Stimulated activated naive B cell treated with anti-CD40 and anti-IgM and Interleukin-4, amounts not matched to agents 10 μg/mL and 1 μg/mL and 100 μg/mL, for 72 hours (primary cell): ENCODE results near the gene BACH1.

Experiments used
- ATAC-seq, 2 donors: fragments of 150-1000 bp; cut with Tn5 transposase; replicated peaks; 2 replicates each; pipeline ENCODE4 v1.10.0; 2021; ENCODE audit warnings: moderate library complexity in 1 of 2
- DNase-seq: peaks from one replicate; pipeline ENCODE4 v3.0.0; 2021
- H3K27ac Mint-ChIP-seq: one replicate; pipeline ENCODE4 v1.8.0; 2022; ENCODE audit warnings: mild to moderate bottlenecking, mixed read lengths
- H3K27me3 Mint-ChIP-seq, 2 donors: one replicate each; pipeline ENCODE4 v1.8.0; 2022; ENCODE audit warnings: mixed read lengths in 2 of 2
- H3K36me3 Mint-ChIP-seq, 2 donors: one replicate each; pipeline ENCODE4 v1.8.0; 2022; ENCODE audit warnings: mixed read lengths in 2 of 2, mild to moderate bottlenecking in 1 of 2
- H3K4me1 Mint-ChIP-seq, 2 donors: one replicate each; pipeline ENCODE4 v1.8.0; 2022; ENCODE audit warnings: mixed read lengths in 2 of 2, mild to moderate bottlenecking in 1 of 2
- H3K4me3 Mint-ChIP-seq, 2 donors: one replicate each; pipeline ENCODE4 v1.8.0; 2022; ENCODE audit warnings: mild to moderate bottlenecking in 2 of 2, mixed read lengths in 2 of 2, moderate library complexity in 1 of 2
- H3K9me3 Mint-ChIP-seq, 2 donors: one replicate each; pipeline ENCODE4 v1.8.0; 2022; ENCODE audit warnings: mixed read lengths in 2 of 2, mild to moderate bottlenecking in 1 of 2

The BACH1 gene

GRCh38 chr21:29313662-29314408, 15.1 kb downstream of the BACH1 start:
- Mint-ChIP-seq H3K4me1 (peaks cover 49 to 81% of the 10 kb centered on the region in 2 donors), H3K27me3 (no peaks in the 10 kb centered on the region), H3K27ac (no peak overlapping the region), H3K4me3 (no peak overlapping the region), H3K9me3 (no peaks in the 10 kb centered on the region), H3K36me3 (peaks cover 18 to 35% of the 10 kb centered on the region in 2 donors)
- ATAC-seq = no peak
- no peak for DNase-seq

GRCh38 chr21:29315131-29315749, 16.5 kb downstream of the BACH1 start:
- Mint-ChIP-seq H3K9me3 (no peaks in the 10 kb centered on the region), H3K27ac (no peak overlapping the region)
- no peak for DNase-seq

GRCh38 chr21:29316029-29316742, 17.5 kb downstream of the BACH1 start:
- peaks cover 1 to 2% of the 10 kb centered on the region in 2 donors for H3K9me3 Mint-ChIP-seq
- ATAC-seq (no peak), DNase-seq (no peak)
- H3K4me1 Mint-ChIP-seq = peaks cover 53 to 78% of the 10 kb centered on the region in 2 donors
- no peak overlapping the region for H3K4me3 Mint-ChIP-seq
- peaks cover 22 to 42% of the 10 kb centered on the region in 2 donors for H3K36me3 Mint-ChIP-seq
- no peak overlapping the region for H3K27ac Mint-ChIP-seq
- H3K27me3 Mint-ChIP-seq = no peaks in the 10 kb centered on the region

More at GRCh38 chr21:29315131-29315749, 16.5 kb downstream of the BACH1 start:
- ATAC-seq = peak; percentile 41 to 76
- peaks cover 55 to 83% of the 10 kb centered on the region in 2 donors for H3K4me1 Mint-ChIP-seq
- no peaks in the 10 kb centered on the region for H3K27me3 Mint-ChIP-seq
- H3K36me3 Mint-ChIP-seq = peaks cover 18 to 40% of the 10 kb centered on the region in 2 donors
- H3K4me3 Mint-ChIP-seq = no peak overlapping the region

DNA sequence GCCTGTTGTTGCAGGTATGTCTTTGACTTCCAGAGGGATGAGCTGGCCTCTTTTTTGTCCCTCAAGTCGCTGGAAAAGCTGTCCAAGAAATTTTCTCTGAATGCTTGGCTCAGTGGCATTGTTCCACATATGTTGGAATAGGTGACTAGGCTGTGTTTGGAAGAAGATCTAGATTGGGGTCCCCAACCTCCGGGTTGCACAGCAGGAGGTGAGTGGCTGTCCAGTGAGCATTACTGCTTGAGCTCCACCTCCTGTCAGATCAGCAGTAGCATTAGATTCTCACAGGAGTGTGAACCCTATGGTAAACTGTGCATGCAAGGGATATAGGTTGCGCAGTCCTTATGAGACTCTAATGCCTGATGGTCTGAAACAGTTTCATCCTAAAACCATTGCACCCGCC, 18.1 kb downstream of the BACH1 start:
- no peak overlapping the region for H3K27ac Mint-ChIP-seq
- peaks cover 50 to 73% of the 10 kb centered on the region in 2 donors for H3K4me1 Mint-ChIP-seq
- no peak for DNase-seq
- H3K36me3 Mint-ChIP-seq = peaks cover 24 to 42% of the 10 kb centered on the region in 2 donors
- peaks cover 3% of the 10 kb centered on the region in 2 donors for H3K9me3 Mint-ChIP-seq
- no peak overlapping the region for H3K4me3 Mint-ChIP-seq
- no peak for ATAC-seq
- H3K27me3 Mint-ChIP-seq = no peaks in the 10 kb centered on the region

GRCh38 chr21:29318354-29318753, 19.6 kb downstream of the BACH1 start:
- H3K4me3 Mint-ChIP-seq = no peak overlapping the region
- H3K27ac Mint-ChIP-seq = peak overlapping the region; percentile 65
- H3K9me3 Mint-ChIP-seq = peaks cover 3% of the 10 kb centered on the region in 2 donors
- peaks cover 25 to 46% of the 10 kb centered on the region in 2 donors for H3K36me3 Mint-ChIP-seq
- H3K4me1 Mint-ChIP-seq = peaks cover 43 to 63% of the 10 kb centered on the region in 2 donors
- ATAC-seq (peak in 1 of 2 donors; percentile 23), DNase-seq (no peak)
- no peaks in the 10 kb centered on the region for H3K27me3 Mint-ChIP-seq

DNA sequence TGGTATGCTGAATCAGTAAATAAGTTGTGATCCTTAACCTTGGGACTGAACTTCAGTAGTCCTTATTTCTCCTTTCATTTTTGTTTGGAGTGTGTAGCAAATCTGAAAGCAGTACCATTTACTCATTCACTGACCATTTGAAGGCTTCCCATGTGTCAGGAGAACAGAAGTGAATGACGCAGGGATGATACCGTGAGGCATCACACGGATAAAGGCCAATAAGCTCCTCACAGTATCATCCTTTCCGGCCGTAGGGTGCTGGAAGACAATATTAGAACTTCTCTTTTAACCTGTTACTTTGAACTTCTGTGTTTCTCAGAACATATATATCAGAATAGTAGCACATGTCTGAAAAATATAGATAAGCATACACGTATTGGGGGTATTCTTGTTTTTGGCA, 21.3 kb downstream of the BACH1 start:
- H3K4me3 Mint-ChIP-seq = no peak overlapping the region
- peaks cover 28 to 57% of the 10 kb centered on the region in 2 donors for H3K36me3 Mint-ChIP-seq
- peaks cover 36 to 54% of the 10 kb centered on the region in 2 donors for H3K4me1 Mint-ChIP-seq
- H3K9me3 Mint-ChIP-seq = peaks cover 3% of the 10 kb centered on the region in 2 donors
- H3K27me3 Mint-ChIP-seq = no peaks in the 10 kb centered on the region
- H3K27ac Mint-ChIP-seq = no peak overlapping the region
- no peak for DNase-seq
- no peak for ATAC-seq

GRCh38 chr21:29321217-29321616, 22.5 kb downstream of the BACH1 start:
- Mint-ChIP-seq H3K9me3 (peaks cover 3% of the 10 kb centered on the region in 2 donors), H3K36me3 (peaks cover 31 to 63% of the 10 kb centered on the region in 2 donors), H3K4me1 (peaks cover 32 to 48% of the 10 kb centered on the region in 2 donors), H3K27me3 (no peaks in the 10 kb centered on the region), H3K27ac (peak overlapping the region; percentile 84), H3K4me3 (no peak overlapping the region)
- DNase-seq (no peak), ATAC-seq (no peak)

DNA sequence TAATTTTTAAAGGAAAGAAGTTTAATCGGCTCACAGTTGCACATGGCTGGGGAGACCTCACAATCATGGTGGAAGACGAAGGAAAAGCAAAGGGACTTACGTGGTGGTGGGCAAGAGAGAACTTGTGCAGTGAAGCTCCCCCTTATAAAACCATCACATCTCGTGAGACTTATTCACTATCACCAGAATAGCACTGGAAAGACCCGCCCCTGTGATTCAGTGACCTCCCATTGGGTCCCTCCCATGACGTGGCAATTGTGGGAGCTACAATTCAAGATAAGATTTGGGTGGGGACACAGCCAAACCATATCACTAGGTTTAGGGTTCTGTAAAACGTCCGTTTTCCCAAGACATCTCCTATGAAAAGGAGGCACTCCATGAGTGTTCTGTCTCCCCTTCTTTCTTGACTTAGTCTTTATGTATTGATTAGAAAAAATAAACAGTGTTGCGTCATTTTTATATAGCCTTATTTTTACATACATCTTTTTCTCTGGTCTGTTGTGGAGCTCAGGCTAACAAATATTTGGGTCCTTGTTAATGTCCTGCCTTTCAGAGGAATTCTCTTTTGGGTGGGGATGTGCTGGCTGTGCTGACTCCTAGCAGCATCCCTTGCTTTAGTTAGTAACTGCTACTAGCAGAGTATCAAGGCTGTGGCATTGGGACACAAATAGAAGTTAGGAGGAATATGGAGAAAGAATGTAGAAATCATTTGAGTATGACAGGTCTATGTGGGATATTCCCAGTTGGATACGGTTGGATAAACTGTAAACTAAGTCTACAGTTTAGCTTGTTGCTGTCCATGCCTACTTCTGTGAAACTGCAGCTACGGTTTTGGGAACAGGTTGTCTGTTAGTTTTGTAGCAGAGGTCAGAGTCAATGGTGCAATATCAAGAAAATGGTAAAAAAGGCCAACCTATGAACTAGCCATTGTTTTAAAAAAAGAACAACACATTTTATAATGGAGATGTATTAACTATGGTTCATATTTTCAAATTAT, 23.5 kb downstream of the BACH1 start:
- Mint-ChIP-seq H3K9me3 (peaks cover 3% of the 10 kb centered on the region in 2 donors), H3K4me3 (no peak overlapping the region), H3K27me3 (no peaks in the 10 kb centered on the region), H3K27ac (no peak overlapping the region), H3K4me1 (peaks cover 30 to 38% of the 10 kb centered on the region in 2 donors), H3K36me3 (peaks cover 40 to 72% of the 10 kb centered on the region in 2 donors)
- DNase-seq (no peak), ATAC-seq (no peak)

- Mint-ChIP-seq H3K4me1 (peaks cover 25 to 29% of the 10 kb centered on the region in 2 donors), H3K27ac (no peak overlapping the region), H3K36me3 (peaks cover 35 to 73% of the 10 kb centered on the region in 2 donors), H3K9me3 (peaks cover 3% of the 10 kb centered on the region in 2 donors), H3K27me3 (no peaks in the 10 kb centered on the region), H3K4me3 (no peak overlapping the region)
- DNase-seq (no peak), ATAC-seq (no peak)
Observed at GRCh38 chr21:29323189-29323588, 24.5 kb downstream of the BACH1 start.

GRCh38 chr21:29326914-29327554, 28.3 kb downstream of the BACH1 start:
- no peaks in the 10 kb centered on the region for H3K9me3 Mint-ChIP-seq
- ATAC-seq = no peak
- peaks cover 34 to 62% of the 10 kb centered on the region in 2 donors for H3K36me3 Mint-ChIP-seq
- H3K4me3 Mint-ChIP-seq = no peak overlapping the region
- DNase-seq = no peak
- H3K4me1 Mint-ChIP-seq = peaks cover 10 to 13% of the 10 kb centered on the region in 2 donors
- no peaks in the 10 kb centered on the region for H3K27me3 Mint-ChIP-seq
- no peak overlapping the region for H3K27ac Mint-ChIP-seq

DNA sequence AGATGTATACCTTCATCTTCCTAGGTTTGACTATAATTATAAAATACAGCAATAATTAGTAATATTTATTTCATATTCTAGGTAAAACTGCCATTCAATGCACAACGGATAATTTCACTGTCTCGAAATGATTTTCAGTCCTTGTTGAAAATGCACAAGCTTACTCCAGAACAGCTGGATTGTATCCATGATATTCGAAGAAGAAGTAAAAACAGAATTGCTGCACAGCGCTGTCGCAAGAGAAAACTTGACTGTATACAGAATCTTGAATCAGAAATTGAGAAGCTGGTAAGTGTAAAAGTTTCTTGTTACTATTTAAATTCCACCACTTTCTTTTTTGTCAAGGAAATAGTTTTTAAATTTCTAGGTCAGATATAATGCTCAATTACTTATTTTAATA, 30.7 kb downstream of the BACH1 start:
- Mint-ChIP-seq H3K9me3 (no peaks in the 10 kb centered on the region), H3K27ac (no peak overlapping the region), H3K4me1 (peaks cover 12 to 16% of the 10 kb centered on the region in 2 donors), H3K27me3 (no peaks in the 10 kb centered on the region), H3K36me3 (peaks cover 32 to 56% of the 10 kb centered on the region in 2 donors), H3K4me3 (no peak overlapping the region)
- DNase-seq (no peak), ATAC-seq (no peak)

- Mint-ChIP-seq H3K36me3 (peaks cover 40 to 62% of the 10 kb centered on the region in 2 donors), H3K4me3 (no peak overlapping the region), H3K27ac (no peak overlapping the region), H3K27me3 (no peaks in the 10 kb centered on the region), H3K4me1 (peaks cover 17 to 25% of the 10 kb centered on the region in 2 donors), H3K9me3 (no peaks in the 10 kb centered on the region)
- DNase-seq = no peak
- ATAC-seq = no peak
Observed at GRCh38 chr21:29330797-29331196, 32.1 kb downstream of the BACH1 start.
